Neural crest cell (in vitro differentiated cells): ENCODE results near the gene SELENOK. TPM values are rescaled to one million over a fixed set of nuclear protein-coding genes. Genes with fewer than 3 reads are reported as not detected.

Source experiments
- DNase-seq: peaks from one replicate; pipeline ENCODE4 v3.0.0; 2021; ENCODE audit warnings: low read depth, mixed read lengths, low spot score
- H3K27ac Mint-ChIP-seq: one replicate; pipeline ENCODE4 v1.8.0; 2021; ENCODE audit warnings: mild to moderate bottlenecking, mixed read lengths; ENCODE audit not compliant: unreplicated experiment
- H3K27me3 Mint-ChIP-seq: 2 replicates; pipeline ENCODE4 v1.8.0; 2021; ENCODE audit warnings: low read depth, mild to moderate bottlenecking, mixed read lengths
- H3K36me3 Mint-ChIP-seq: 2 replicates; pipeline ENCODE4 v1.8.0; 2021; ENCODE audit warnings: low read depth, mild to moderate bottlenecking, mixed read lengths
- H3K4me1 Mint-ChIP-seq: 2 replicates; pipeline ENCODE4 v1.8.0; 2021; ENCODE audit warnings: mixed read lengths
- H3K4me3 Mint-ChIP-seq: one replicate; pipeline ENCODE4 v1.8.0; 2021; ENCODE audit warnings: mild to moderate bottlenecking, mixed read lengths
- H3K9me3 Mint-ChIP-seq: 2 replicates; pipeline ENCODE4 v1.8.0; 2021; ENCODE audit warnings: mixed read lengths
- total RNA-seq: library from RNA; stranded (reverse); gene quantifications from 2 replicates; pipeline ENCODE4 v1.2.1, GENCODE V29; 2021
- TF ChIP-seq, protein P1 (sequence below): fragments of 200-600 bp; sonication (generic); conservative IDR thresholded peaks from 2 replicates; pipeline ENCODE4 v1.5.0; 2021; ENCODE audit warnings: antibody characterized with exemption, mild to moderate bottlenecking

The SELENOK gene
- total RNA-seq, 1 donor from 2014 or later: 39.2 TPM

DNA sequence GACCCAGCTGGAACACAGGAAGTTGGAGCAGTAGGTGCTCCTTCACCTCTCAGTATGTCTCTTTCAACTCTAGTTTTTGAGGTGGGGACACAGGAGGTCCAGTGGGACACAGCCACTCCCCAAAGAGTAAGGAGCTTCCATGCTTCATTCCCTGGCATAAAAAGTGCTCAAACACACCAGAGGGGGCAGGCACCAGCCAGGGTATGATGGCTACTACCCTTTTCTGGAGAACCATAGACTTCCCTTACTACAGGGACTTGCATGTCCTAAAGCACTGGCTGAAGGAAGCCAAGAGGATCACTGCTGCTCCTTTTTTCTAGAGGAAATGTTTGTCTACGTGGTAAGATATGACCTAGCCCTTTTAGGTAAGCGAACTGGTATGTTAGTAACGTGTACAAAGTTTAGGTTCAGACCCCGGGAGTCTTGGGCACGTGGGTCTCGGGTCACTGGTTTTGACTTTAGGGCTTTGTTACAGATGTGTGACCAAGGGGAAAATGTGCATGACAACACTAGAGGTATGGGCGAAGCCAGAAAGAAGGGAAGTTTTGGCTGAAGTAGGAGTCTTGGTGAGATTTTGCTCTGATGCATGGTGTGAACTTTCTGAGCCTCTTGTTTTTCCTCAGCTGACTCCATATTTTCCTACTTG is 33.4 kb downstream of the SELENOK start:
- Mint-ChIP-seq H3K27ac (peak overlapping the region; percentile 60), H3K27me3 (no peaks in the 10 kb centered on the region), H3K9me3 (no peaks in the 10 kb centered on the region), H3K4me3 (no peak overlapping the region), H3K36me3 (peaks cover 10% of the 10 kb centered on the region), H3K4me1 (no peaks in the 10 kb centered on the region)
- DNase-seq: no peak
- TF ChIP-seq, protein P1, sequence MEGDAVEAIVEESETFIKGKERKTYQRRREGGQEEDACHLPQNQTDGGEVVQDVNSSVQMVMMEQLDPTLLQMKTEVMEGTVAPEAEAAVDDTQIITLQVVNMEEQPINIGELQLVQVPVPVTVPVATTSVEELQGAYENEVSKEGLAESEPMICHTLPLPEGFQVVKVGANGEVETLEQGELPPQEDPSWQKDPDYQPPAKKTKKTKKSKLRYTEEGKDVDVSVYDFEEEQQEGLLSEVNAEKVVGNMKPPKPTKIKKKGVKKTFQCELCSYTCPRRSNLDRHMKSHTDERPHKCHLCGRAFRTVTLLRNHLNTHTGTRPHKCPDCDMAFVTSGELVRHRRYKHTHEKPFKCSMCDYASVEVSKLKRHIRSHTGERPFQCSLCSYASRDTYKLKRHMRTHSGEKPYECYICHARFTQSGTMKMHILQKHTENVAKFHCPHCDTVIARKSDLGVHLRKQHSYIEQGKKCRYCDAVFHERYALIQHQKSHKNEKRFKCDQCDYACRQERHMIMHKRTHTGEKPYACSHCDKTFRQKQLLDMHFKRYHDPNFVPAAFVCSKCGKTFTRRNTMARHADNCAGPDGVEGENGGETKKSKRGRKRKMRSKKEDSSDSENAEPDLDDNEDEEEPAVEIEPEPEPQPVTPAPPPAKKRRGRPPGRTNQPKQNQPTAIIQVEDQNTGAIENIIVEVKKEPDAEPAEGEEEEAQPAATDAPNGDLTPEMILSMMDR: no peak

DNA sequence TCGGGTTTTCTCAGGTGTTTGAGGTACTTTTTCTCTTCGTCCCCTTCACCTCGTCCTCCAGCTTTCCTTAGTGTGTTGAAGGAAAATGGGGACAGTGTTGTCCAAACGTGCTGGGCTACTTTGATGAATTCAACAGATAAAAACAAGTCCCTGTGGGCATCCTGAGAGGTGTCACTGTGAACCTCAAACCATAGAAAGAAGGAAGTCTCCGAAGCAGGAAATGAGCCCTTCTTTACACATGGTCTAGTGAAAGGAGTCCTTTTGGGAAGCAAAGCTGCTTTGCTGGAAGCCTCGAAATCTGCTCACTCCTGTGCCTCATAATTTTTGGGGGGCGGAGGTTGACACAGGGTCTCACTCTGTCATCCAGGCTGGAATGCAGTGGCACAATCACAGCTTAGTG is 34.7 kb downstream of the SELENOK start:
- no peak overlapping the region for H3K27ac Mint-ChIP-seq
- H3K9me3 Mint-ChIP-seq: no peaks in the 10 kb centered on the region
- H3K27me3 Mint-ChIP-seq: no peaks in the 10 kb centered on the region
- DNase-seq: no peak
- H3K36me3 Mint-ChIP-seq: peaks cover 5% of the 10 kb centered on the region
- TF ChIP-seq, protein P1: no peak
- no peak overlapping the region for H3K4me3 Mint-ChIP-seq
- no peaks in the 10 kb centered on the region for H3K4me1 Mint-ChIP-seq

DNA sequence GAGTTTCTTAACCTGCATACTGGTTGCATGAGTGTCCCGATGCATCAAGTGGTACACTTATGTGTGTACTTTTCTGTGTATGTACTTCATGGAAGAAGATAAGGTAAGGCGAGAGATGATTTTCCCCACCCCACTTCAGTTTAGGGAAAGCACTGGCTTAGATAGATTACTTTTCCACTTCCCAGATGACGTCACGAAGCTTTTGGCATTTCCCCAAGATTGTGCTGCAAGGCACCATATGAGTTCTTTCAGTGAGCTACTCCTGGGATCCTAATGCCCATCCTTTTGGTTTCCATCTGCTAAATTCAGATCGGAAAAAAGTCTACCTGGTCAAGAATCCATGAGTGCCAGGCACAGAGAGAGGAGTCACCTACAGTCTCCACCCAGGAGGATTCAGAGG is 40.8 kb downstream of the SELENOK start:
- Mint-ChIP-seq H3K36me3 (no peaks in the 10 kb centered on the region), H3K27ac (no peak overlapping the region), H3K9me3 (no peaks in the 10 kb centered on the region), H3K4me1 (no peaks in the 10 kb centered on the region), H3K27me3 (peaks cover 22% of the 10 kb centered on the region), H3K4me3 (no peak overlapping the region)
- TF ChIP-seq, protein P1: no peak
- DNase-seq: no peak

DNA sequence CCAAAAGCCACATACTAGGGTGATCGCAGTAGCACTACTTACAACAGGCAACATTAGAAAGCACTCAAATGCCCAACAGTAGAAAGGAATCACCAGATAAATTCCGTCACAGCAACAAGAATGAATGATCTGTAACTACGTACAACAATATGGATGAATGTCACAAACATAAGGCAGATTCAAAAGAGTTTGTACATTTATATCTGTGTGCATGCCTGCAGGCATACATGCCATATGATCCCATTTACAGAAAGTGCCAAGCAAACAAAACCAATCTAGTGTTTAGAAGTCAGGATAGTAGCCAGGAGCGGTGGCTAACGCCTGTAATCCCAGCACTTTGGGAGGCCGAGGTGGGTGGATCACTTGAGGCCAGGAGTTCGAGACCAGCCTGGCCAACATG is 41.7 kb downstream of the SELENOK start:
- Mint-ChIP-seq H3K4me1 (peaks cover 5% of the 10 kb centered on the region), H3K36me3 (no peaks in the 10 kb centered on the region), H3K4me3 (no peak overlapping the region), H3K27me3 (peaks cover 29% of the 10 kb centered on the region), H3K27ac (no peak overlapping the region), H3K9me3 (no peaks in the 10 kb centered on the region)
- no peak for DNase-seq
- TF ChIP-seq, protein P1: no peak

DNA sequence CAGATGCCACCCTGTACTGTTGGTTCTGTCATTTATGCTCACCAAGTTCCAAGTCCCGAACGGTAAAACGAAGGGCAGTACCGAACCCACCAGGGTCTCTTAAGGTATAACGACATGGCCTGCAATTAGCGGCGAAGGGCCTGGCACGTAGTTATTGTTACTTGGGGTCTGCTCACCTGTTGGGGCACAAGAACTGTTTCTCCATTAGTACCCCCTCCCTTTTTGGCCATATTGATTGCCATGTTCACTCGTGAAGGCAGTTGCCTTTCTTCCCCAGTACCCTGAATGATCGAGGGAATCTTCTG is 44.9 kb downstream of the SELENOK start:
- Mint-ChIP-seq H3K9me3 (no peaks in the 10 kb centered on the region), H3K27ac (no peak overlapping the region), H3K27me3 (peaks cover 40% of the 10 kb centered on the region), H3K4me1 (peaks cover 26% of the 10 kb centered on the region), H3K36me3 (no peaks in the 10 kb centered on the region), H3K4me3 (peak overlapping the region; percentile 86)
- DNase-seq: no peak
- TF ChIP-seq, protein P1: no peak
